Nephron progenitor cell (in vitro differentiated cells): ENCODE data around the gene EFHC2.

Experiments
- DNase-seq: peaks from one replicate; pipeline ENCODE4 v3.0.0; 2021
- H3K27ac Mint-ChIP-seq: 2 replicates; pipeline ENCODE4 v1.8.0; 2021; ENCODE audit warnings: mild to moderate bottlenecking, moderate library complexity, mixed read lengths
- H3K27me3 Mint-ChIP-seq: 2 replicates; pipeline ENCODE4 v1.8.0; 2021; ENCODE audit warnings: mild to moderate bottlenecking, low read depth, mixed read lengths; ENCODE audit not compliant: poor library complexity
- H3K36me3 Mint-ChIP-seq: 2 replicates; pipeline ENCODE4 v1.8.0; 2021; ENCODE audit warnings: low read depth, mixed read lengths
- H3K4me1 Mint-ChIP-seq: 2 replicates; pipeline ENCODE4 v1.8.0; 2021; ENCODE audit warnings: mixed read lengths
- H3K4me3 Mint-ChIP-seq: 2 replicates; pipeline ENCODE4 v1.8.0; 2021; ENCODE audit warnings: mild to moderate bottlenecking, moderate library complexity, mixed read lengths
- H3K9me3 Mint-ChIP-seq: 2 replicates; pipeline ENCODE4 v1.8.0; 2021; ENCODE audit warnings: mild to moderate bottlenecking, moderate library complexity, mixed read lengths
- TF ChIP-seq, protein P1 (sequence below): fragments of 200-600 bp; sonication (generic); IDR thresholded peaks from 2 replicates; pipeline ENCODE4 v1.5.0; 2021; ENCODE audit warnings: antibody characterized with exemption

EFHC2 gene

DNA sequence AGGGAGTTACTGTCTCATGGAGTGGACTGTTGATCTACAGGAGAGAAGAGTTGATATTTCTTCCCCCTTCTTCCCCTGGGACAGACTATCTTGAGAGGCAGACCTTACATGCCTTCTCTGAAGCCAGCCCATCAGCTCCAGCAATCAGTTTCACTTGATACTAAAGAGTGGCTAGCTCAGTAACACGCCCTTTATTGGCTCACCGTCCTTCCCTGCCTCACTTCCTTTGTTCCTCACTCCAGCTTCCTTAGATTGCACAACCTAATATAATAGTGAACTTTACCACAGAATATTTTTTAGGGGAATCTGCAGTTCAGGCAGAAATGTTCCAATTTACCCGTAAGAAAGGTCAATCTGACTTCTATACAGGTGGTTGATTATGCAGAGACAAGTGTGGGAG, 242.2 kb downstream of the EFHC2 start:
- H3K4me3 Mint-ChIP-seq, result no peak overlapping the region
- H3K27ac Mint-ChIP-seq, result no peak overlapping the region
- H3K27me3 Mint-ChIP-seq, result no peaks in the 10 kb centered on the region
- H3K9me3 Mint-ChIP-seq, result peaks cover 69% of the 10 kb centered on the region
- TF ChIP-seq, protein P1, sequence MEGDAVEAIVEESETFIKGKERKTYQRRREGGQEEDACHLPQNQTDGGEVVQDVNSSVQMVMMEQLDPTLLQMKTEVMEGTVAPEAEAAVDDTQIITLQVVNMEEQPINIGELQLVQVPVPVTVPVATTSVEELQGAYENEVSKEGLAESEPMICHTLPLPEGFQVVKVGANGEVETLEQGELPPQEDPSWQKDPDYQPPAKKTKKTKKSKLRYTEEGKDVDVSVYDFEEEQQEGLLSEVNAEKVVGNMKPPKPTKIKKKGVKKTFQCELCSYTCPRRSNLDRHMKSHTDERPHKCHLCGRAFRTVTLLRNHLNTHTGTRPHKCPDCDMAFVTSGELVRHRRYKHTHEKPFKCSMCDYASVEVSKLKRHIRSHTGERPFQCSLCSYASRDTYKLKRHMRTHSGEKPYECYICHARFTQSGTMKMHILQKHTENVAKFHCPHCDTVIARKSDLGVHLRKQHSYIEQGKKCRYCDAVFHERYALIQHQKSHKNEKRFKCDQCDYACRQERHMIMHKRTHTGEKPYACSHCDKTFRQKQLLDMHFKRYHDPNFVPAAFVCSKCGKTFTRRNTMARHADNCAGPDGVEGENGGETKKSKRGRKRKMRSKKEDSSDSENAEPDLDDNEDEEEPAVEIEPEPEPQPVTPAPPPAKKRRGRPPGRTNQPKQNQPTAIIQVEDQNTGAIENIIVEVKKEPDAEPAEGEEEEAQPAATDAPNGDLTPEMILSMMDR, result no peak
- H3K36me3 Mint-ChIP-seq, result no peaks in the 10 kb centered on the region
- H3K4me1 Mint-ChIP-seq, result no peaks in the 10 kb centered on the region
- no peak for DNase-seq

DNA sequence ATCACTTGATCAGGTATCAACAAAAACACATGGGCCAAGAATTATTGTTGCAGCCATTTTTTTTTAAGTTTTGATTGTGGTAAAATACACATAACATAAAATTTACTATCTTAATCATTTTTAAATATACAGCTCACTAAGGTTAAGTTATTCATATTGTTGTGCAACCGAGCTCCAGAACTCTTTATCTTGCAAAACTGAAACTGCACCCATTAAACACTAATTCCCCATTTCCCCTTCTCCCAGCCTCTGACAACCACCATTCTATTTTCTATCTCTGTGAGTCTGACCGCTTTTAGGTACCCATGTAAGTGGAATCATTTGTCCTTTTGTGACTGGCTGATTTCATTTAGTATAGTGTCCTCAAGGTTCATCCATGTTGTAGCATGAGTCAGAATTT, 244.1 kb downstream of the EFHC2 start:
- Mint-ChIP-seq H3K27ac (no peak overlapping the region), H3K9me3 (peaks cover 62% of the 10 kb centered on the region), H3K36me3 (no peaks in the 10 kb centered on the region), H3K4me1 (no peaks in the 10 kb centered on the region), H3K4me3 (no peak overlapping the region), H3K27me3 (no peaks in the 10 kb centered on the region)
- TF ChIP-seq, protein P1, result no peak
- DNase-seq, result no peak
